TTC549 (cell line): ENCODE results near the gene SPPL3.
"Not testable (repeated sequence)": the region's sequence is repeated elsewhere in the genome, so short reads cannot be mapped to it uniquely, and the experiment has no call there.

ENCODE experiments used
- FAIRE-seq: peaks from 2 replicates; lab custom pipeline; 2012; peaks lifted over from hg19 to GRCh38; lab: Jason Lieb, UNC

Gene SPPL3

DNA sequence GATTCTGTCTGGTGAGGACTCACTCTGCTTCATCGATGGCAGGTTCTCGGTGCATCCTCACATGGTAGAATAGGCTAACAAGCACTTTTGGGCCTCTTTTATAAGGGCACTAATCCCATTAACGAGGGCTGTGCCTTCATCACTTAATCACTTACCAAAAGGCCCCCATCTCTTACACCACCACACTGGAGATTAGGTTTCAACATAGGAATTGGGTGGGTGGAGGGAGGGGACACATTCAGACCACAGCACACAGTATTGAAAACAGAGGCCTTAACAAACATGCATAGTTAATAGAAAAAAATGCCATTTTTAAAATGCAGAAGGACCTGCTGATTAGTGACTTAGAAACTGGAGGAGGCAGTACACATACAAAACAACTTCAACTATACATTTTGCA is 61.6 kb downstream of the SPPL3 start:
- FAIRE-seq = no peak

DNA sequence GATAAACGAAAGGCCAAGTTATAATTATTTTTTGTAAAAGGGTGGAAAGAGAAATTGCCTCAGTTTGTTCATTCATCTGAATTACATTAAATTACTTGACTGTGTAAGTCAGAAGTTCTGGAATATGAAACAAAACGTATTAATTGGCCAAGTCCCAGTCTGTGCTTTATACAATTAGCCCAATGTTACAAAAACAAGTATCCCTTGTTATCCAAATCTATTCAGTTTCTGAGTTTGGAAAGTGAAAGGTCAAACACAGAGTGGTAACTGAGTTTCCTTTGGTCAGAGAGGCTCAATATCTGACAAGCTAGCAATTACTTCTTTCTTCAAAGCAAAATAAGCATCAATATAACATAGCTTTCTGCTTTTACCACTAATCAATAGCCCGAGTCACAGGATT is 62.6 kb downstream of the SPPL3 start:
- FAIRE-seq = no peak

DNA sequence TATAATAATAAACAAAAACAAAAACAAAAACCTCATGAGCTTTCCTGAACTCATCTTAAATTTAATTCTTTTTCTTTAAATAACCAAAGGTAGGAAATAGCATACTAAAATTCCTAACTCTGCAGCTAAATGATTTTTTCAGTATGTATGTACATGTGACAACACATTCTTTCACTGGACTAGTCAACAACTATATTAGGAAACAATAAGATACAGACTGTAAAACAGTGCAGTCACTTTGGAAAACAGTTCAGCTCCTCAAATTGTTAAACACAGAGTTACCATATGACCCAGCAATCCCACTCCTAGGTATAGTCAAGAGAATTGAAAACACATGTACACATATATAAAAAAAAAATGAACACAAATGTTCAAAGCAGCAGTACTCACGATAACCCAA is 64.7 kb downstream of the SPPL3 start:
- no peak for FAIRE-seq

DNA sequence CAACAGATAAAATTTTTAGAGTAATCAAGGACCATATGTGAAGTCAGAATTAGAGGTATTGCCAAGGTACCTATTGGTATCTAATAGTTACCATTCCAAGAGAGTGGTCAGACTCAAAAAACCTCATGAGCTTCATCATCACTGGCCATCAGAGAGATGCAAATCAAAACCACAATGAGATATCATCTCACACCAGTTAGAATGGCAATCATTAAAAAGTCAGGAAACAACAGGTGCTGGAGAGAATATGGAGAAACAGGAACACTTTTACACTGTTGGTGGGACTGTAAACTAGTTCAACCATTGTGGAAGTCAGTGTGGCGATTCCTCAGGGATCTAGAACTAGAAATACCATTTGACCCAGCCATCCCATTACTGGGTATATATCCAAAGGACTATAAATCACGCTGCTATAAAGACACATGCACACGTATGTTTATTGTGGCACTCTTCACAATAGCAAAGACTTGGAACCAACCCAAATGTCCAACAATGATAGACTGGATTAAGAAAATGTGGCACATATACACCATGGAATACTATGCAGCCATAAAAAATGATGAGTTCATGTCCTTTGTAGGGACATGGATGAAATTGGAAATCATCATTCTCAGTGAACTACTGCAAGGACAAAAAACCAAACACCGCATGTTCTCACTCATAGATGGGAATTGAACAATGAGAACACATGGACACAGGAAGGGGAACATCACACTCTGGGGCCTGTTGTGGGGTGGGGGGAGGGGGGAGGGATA is 65.4 kb downstream of the SPPL3 start:
- FAIRE-seq = not testable (repeated sequence)

DNA sequence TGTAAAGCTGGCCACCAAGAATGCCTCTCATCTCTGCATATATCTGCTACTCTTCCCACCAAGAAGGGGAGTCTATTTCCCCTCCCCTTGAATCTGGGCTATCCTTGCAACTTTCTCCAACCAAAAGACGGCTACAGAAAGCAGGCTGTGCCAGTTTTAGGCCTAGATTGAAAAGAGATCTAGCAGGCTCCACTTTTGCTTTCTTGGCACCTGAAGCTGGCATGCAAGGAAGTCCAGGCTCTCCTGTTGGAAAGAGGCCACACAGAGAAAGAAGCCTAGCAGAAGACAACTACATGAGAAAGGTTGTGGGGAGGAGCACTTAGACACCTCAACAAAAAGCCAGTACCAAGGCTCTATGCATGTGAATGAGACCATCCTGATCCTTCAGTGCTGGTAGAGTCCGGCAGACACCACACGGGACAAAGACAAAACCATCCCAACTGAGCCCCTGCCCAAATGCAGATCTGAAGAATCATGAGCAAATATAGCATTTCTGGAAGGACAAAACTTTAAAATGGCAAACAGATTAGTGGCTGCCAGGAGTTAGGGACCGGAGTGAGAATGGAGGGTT is 68.0 kb downstream of the SPPL3 start:
- no peak for FAIRE-seq

DNA sequence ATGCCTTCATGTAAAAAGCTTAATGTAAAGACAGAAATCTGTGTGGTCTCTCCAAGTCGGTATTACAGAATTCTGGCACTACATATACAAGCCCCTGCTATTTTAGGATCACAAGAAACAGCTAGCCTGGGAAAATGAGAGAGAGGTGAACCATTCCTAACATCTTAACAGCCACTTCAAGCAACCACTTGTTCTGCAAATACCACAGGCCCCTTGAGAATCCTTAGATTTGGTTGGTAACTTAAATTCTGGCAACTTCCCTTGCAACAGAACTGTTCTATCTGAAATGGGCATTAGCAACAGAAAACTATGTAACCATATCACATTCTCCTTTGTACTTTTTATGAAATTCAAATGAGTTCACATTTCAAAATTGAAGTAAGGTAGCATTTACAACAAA is 68.5 kb downstream of the SPPL3 start:
- no peak for FAIRE-seq

DNA sequence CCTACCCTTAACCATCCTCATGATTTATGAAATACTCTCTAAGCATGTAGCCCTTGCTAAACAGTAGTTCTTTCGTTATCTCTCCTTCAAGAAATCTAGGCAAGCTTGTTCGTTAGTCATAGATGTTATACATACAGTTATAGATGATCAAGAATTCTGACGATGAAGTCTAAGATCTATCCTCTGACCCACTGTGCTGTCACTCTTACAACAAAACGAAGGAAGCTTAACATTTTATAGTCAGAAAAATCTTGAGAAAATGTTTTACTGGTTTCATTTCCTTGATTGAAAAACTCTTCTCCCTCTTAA is 68.9 kb downstream of the SPPL3 start:
- no peak for FAIRE-seq

DNA sequence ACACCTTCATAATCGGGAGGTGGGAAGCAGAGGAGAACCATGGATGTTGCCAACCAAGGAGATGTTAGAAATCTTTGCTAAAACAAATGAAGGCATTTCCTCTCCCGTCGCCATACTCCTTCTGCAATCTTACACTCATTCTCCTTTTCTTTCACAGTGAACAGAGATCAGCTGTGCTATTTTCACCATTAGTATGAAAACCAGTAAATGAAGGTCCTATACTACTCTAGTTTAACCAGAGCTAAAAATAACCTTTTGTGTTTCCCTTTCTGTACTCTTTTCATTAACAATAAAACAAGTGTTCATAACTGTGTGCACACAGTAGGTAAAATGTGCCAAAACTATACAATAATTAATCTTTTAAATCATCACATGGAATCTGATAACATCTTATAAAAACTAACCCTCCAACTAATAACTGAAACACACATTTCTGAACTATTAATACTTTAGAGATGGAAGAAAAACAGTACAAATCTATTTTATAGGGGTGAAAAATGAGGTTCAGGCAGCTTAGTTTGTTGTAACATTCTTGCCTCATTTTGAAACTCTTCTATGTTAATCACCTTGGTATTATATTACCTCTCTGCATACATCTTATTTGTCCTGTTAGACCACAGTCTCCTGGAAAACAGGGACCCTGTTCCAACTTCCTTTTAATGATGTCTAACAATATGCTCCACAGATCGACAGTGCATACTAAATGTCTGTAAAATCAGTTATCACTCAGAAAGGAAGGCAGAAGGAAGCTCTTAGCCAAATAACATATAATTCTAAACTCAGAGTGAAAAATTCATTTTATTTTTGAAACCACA is 69.5 kb downstream of the SPPL3 start:
- no peak for FAIRE-seq

DNA sequence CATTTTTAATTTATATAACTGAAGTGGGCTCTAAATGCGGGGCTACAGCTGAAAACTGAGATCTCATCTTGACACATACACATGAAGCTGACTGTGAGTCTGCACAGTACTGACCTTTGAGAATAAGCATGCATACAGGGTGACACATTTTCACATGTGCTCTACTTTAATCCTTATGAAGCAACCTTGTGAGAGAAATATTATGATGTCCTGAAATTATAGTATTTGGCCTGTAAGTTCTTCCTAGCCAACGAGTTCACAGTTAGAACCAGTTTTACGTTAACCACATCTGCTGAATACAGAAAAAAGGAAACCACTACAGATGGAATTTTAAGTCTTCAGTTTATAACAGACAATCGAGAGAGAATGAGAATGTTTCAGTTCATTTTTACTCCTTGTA is 70.3 kb downstream of the SPPL3 start:
- no peak for FAIRE-seq

DNA sequence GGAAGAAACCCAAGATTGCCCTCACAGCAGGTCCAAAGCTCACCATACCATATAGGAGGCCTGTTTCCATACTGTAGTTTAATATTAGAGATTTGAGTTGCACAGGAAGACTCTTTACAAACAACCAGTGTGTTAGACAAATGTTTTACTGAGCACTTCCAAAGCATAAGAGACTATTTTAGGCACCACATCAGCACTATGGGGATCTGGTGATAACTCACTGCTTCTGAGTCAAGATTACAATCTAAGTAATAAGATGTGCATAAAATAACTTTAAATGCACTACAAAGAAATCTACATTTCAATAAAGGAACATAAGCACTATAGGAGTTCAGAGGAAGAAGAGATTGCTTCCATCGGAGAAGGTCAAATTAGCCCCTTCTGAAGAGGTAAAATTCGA is 71.4 kb downstream of the SPPL3 start:
- FAIRE-seq = no peak

DNA sequence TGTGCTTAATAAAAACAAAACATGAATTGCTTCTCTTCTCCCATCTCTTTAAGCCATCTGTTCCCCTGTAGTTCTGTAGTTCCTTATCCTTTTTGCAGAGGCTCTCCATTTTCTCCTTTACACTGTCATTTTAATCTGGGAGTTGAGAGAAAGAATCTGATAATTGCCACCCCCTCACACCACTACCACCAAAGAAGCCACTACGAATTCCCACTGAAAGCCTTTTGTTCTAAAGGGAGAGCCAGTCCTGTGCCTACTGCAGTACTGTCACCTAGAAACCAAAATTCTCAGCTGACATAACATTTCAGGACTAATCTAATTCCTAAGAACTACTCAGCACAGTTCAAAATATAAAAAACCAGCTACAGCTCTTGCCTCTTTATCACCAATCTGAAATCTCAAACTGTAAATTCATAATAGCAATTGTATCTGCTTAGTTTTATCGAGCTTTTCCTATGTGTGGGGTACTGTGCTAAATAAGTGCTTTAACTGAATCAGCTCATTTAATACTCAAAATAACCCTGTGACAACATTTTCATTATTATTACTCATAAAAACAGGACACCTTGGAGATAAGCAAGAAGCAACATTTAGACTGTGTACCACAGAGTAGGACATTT is 72.4 kb downstream of the SPPL3 start:
- FAIRE-seq = no peak

DNA sequence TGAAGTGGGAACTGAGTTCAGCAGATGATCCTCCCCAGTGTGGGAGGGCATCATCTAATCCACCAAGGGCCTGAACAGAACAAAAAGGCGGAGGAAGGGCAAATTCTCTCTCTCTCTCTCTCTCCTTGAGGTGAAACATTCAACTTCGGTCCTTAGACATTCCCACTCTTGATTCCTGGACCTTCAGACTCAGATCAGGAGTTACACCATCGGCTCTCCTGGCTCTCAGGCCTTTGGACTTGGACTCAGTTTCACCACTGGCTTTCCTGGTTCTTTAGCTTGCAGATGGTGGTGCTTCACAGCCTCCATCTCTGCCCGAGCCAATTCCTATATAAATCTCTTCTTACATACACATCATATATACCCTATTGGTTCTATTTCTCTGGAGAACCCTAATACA is 73.2 kb downstream of the SPPL3 start:
- no peak for FAIRE-seq

DNA sequence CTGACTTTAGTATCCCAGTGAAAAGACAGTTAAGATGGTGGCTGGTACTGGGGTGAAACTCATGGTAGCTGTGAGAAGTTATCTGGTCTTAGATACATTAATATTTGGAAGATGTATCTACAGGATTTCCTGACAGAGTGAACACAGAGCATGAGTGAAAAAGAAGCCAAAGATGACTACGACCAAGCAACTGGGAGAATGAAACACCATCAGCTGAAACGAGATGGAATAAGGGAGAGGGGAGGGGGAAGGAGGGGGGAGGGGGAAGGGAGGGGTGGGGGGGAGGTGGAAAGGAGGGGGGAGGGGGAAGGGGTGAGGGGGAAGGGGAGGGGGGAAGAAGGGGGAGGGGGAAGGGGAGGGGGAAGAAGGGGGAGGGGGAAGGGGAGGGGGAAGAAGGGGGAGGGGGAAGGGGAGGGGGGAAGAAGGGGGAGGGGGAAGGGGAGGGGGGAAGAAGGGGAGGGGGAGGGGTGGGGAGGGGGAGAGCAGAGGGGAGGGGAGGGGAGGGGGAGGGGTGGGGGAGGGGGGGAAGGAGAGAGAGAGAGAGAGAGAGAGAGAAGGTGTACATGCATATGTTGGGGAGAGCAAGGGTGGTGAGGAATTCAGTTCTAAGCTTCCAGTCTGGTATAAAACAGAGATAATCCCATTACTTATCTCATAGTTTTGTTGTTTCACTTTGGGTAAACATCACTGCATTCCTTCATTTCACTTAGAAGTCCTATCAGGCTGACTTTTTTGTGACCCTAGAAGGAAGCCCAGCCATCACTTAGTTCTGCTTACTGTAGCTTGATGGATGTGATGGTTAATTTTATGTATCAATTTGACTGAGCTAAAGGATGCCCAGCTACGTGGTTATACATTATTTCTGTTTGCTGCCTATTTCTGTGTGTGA is 73.9 kb downstream of the SPPL3 start:
- FAIRE-seq = no peak

DNA sequence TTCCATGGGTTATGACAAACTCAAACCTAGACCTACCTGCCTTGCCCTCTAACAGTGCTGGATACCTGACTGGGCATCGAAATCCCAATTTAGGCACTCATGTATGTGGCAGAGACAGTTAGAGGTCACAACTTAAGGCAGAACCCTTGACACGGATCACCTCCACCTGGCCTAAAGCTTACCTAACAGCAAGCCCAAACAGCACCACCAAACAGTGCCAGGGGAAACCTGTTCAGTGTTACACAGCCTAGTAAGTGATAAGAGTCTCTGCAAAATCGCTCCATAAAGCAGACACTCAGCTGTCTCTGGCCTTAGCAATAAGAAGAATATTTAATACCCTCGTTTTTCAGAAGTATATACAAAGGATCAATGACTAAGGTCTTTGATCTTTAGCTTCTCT is 77.8 kb downstream of the SPPL3 start:
- FAIRE-seq = no peak

DNA sequence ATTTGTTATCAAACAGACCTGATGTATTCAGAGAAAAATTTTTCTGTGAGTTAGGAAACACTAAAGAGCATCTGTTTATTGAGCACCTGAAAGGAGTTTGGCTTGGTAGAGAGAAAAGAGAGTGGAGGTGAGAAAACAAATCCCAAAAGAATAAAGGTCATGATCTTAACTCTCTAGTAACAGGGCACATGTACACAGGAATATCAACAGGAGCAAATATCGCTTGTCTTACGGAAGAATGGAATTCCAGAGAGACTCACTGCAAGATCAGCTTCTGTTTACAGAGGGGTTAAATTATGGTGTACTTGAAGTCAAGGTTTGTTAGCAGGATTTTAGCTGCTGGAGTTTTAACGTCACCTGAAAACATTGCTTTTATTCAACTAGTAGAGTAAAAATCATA is 78.8 kb downstream of the SPPL3 start:
- FAIRE-seq = no peak

DNA sequence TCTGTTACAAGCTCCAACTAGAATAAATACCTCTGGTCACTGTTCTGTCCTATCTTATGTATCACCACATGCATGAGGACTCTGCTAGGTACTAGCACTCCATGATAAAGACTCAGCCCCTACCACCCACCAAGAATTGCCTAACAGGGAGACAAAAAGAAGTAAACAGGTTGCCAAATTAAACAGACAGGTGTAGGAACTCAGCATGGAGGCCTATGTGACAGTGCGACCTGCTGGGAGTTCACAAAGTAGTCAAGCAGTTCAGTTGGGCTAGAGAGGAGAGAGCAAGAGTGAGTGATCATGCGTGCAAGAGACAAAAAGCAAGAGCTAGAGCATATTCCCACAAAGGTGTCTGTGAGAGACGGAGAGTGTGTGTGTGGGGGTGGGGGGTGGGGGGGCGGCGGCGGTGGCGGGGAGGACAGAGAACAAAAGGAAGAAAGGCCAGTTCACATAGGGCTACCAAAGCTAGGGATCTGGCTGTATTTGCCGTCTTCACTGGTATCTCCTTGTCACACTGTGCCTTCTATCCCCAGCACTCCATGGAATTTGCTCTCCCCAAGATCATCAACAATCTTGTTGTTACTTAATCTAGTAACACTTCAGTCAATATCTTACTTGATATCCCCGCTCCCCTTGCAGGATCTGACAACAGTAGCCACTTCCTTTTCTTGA is 81.2 kb downstream of the SPPL3 start:
- FAIRE-seq = no peak

DNA sequence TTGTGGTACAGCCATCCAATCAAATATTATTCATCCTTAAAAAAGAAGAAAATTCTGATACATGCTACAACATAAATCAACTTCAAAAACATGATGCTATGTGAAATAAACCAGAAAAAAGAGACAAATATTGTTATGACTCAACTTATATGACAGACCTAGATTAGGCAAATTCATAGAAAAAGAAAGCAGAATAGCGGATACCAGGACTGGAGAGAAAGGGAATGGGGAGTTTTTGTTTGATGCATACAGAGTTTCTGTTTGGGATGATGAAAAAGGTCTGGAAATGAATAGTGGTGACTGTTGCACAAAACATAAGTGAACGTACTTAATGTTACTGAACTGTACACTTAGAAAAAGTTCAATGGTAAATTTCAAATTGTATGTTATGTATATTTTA is 82.3 kb downstream of the SPPL3 start:
- FAIRE-seq = no peak

DNA sequence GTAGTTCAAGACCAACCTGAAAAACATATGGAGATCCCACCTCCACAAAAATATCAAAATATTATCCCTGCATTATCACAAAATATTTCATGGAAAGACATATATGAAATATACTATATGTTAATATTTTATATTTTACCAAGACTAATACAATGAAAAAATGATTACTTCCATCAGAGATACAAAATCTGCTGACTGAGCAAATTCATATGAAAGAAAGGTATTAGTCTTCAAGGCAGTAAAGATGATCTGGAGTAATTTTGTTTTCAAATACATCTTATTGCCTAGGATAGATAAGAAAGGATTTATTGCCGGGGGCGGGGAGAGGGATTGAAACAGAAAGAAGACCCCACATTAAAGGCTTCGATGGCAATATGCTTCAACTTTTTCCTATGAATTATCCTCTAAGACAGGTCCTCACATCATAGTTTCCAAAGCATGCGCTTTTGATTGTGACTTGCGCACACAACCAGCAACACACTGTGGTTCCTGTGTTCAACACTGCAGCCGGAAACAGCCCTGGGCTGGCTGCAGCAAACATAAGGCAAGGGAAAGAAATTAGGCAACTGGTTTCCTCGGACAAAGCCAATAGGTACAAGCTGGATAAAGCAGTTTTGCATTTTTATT is 83.2 kb downstream of the SPPL3 start:
- no peak for FAIRE-seq

DNA sequence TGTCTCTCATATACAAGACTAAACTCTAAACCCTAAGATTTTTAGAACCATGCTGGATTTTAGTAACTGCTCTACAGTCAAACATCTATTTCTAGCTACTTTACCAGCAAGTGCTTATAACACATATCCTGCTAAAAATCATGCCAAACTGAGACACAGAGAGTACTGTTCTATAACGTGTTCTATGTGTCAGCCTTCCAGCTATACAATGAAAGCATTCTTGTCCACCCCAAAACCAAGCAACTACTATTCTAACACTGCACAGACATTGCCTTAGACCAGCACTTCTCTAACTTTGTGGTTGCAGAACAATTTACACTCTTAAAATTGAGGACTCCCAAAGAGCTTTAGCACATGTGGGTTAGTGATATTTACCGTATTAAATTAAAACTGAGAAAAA is 85.7 kb downstream of the SPPL3 start:
- no peak for FAIRE-seq

DNA sequence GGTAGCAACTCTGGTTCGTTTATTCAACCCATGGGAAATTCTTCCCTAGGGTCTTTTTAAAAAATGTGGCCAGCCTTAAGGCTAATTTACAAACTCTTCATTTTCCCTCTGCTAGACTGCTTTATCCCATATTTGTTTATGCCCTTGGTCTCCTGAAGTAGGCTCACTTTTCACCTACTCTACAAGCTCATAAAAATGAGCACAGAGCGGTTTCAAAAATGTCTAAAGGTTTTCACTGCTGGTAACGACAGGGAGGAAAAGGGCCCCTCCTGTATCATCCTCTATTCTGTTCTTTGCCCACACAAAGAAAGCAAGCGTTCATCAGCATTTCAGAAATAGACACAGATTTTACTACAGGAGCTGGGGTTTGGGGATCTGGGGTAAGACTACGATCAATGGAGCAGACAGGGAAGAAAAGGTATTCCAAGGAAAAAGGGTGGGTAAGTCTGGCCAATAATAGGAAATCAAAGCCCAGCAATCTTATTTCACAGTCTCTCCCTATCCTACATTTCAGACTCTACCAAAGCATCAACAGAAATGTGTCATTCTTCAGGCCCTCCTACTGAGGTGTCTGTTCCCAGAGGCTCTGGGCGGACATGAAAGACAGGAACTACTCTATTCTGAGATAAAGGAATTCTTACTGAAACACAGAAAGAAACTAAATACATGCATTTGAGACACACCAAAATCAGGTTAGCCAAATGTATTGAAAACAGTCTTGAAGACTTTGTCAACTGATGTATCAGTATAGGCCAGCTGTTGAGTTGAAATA is 86.4 kb downstream of the SPPL3 start:
- FAIRE-seq = no peak
